Ectodermal cell (in vitro differentiated cells): ENCODE data around the gene NUBPL.
"Not testable (repeated sequence)": the region's sequence is repeated elsewhere in the genome, so short reads cannot be mapped to it uniquely, and the experiment has no call there.

Source experiments
- H3K27ac ChIP-seq: 2 replicates; pipeline ENCODE4 v1.7.0; 2013; ENCODE audit warnings: mild to moderate bottlenecking, low read depth, low read length; ENCODE audit not compliant: insufficient read depth, poor library complexity, severe bottlenecking
- H3K27me3 ChIP-seq: 2 replicates; pipeline ENCODE4 v1.7.0; 2013; ENCODE audit warnings: mild to moderate bottlenecking, low read length; ENCODE audit not compliant: insufficient read depth, control insufficient read depth, poor library complexity, severe bottlenecking
- H3K36me3 ChIP-seq: one replicate; pipeline ENCODE4 v1.7.0; 2013; ENCODE audit warnings: low read length; ENCODE audit not compliant: control insufficient read depth, insufficient read depth
- H3K4me1 ChIP-seq: one replicate; pipeline ENCODE4 v1.7.0; 2013; ENCODE audit warnings: low read length; ENCODE audit not compliant: control insufficient read depth, insufficient read depth
- H3K4me3 ChIP-seq: 2 replicates; pipeline ENCODE4 v1.7.0; 2013; ENCODE audit warnings: low read depth, low read length, control low read depth; ENCODE audit not compliant: insufficient read depth
- H3K9me3 ChIP-seq: 2 replicates; pipeline ENCODE4 v1.7.0; 2013; ENCODE audit warnings: mild to moderate bottlenecking, low read length, moderate library complexity; ENCODE audit not compliant: control insufficient read depth
- WGBS, 2 experiments: methylation state at CpG; one replicate each; pipeline ENCODE4 v1.1.7; 2013; ENCODE audit warnings: missing lambda C conversion rate in 2 of 2; 5-methylcytosine and 5-hydroxymethylcytosine counted together

NUBPL gene

GRCh38 chr14:31596342-31597095, 35.3 kb downstream of the NUBPL start:
- Histone ChIP-seq H3K9me3 (no peaks in the 10 kb centered on the region), H3K27ac (no peak overlapping the region), H3K27me3 (no peaks in the 10 kb centered on the region), H3K4me1 (no peaks in the 10 kb centered on the region), H3K36me3 (peaks cover 4% of the 10 kb centered on the region), H3K4me3 (no peak overlapping the region)
- WGBS, 2 experiments = 91 to 94% methylated on average over 7 of the region's 7 CpGs

GRCh38 chr14:31605702-31606101, 44.5 kb downstream of the NUBPL start:
- no peak overlapping the region for H3K4me3 ChIP-seq
- H3K27ac ChIP-seq = no peak overlapping the region
- H3K36me3 ChIP-seq = no peaks in the 10 kb centered on the region
- no peaks in the 10 kb centered on the region for H3K27me3 ChIP-seq
- no peaks in the 10 kb centered on the region for H3K9me3 ChIP-seq
- WGBS, 2 experiments = 92 to 95% methylated on average over 2 of the region's 2 CpGs
- no peaks in the 10 kb centered on the region for H3K4me1 ChIP-seq

GRCh38 chr14:31611778-31612433, 50.7 kb downstream of the NUBPL start:
- H3K27ac ChIP-seq = no peak overlapping the region
- H3K4me3 ChIP-seq = no peak overlapping the region
- no peaks in the 10 kb centered on the region for H3K27me3 ChIP-seq
- no peaks in the 10 kb centered on the region for H3K36me3 ChIP-seq
- H3K4me1 ChIP-seq = no peaks in the 10 kb centered on the region
- H3K9me3 ChIP-seq = no peaks in the 10 kb centered on the region
- 98% methylated on average over 2 of the region's 3 CpGs for WGBS, 2 experiments

- no peak overlapping the region for H3K4me3 ChIP-seq
- 93 to 97% methylated on average over 5 of the region's 5 CpGs for WGBS, 2 experiments
Measured at GRCh38 chr14:31613188-31613587, 52.0 kb downstream of the NUBPL start.

GRCh38 chr14:31618884-31619283, 57.7 kb downstream of the NUBPL start:
- not testable (repeated sequence) for H3K4me1 ChIP-seq, H3K4me3 ChIP-seq, H3K9me3 ChIP-seq, H3K27ac ChIP-seq, H3K27me3 ChIP-seq
- WGBS, 2 experiments = 92 to 98% methylated on average over 1 to 2 of the region's 2 CpGs
- H3K36me3 ChIP-seq = peaks cover 11% of the 10 kb centered on the region

More at GRCh38 chr14:31613188-31613587, 52.0 kb downstream of the NUBPL start:
- no peak overlapping the region for H3K27ac ChIP-seq
- no peaks in the 10 kb centered on the region for H3K27me3 ChIP-seq
- H3K36me3 ChIP-seq = no peaks in the 10 kb centered on the region
- no peaks in the 10 kb centered on the region for H3K4me1 ChIP-seq
- H3K9me3 ChIP-seq = no peaks in the 10 kb centered on the region

GRCh38 chr14:31619440-31619839, 58.2 kb downstream of the NUBPL start:
- no peak overlapping the region for H3K4me3 ChIP-seq
- 92 to 97% methylated on average over 4 of the region's 4 CpGs for WGBS, 2 experiments
- no peaks in the 10 kb centered on the region for H3K27me3 ChIP-seq
- H3K4me1 ChIP-seq = no peaks in the 10 kb centered on the region
- H3K27ac ChIP-seq = no peak overlapping the region
- H3K36me3 ChIP-seq = peaks cover 11% of the 10 kb centered on the region
- H3K9me3 ChIP-seq = peaks cover 5% of the 10 kb centered on the region

- H3K4me3 ChIP-seq, H3K27ac ChIP-seq, H3K4me1 ChIP-seq, H3K27me3 ChIP-seq, H3K9me3 ChIP-seq: not testable (repeated sequence)
- peaks cover 11% of the 10 kb centered on the region for H3K36me3 ChIP-seq
- 91 to 93% methylated on average over 10 of the region's 10 CpGs for WGBS, 2 experiments
Measured at GRCh38 chr14:31620898-31621297, 59.7 kb downstream of the NUBPL start.

- no peak overlapping the region for H3K27ac ChIP-seq
- WGBS, 2 experiments = 94 to 96% methylated on average over 5 of the region's 5 CpGs
Measured at GRCh38 chr14:31622060-31622459, 60.9 kb downstream of the NUBPL start.

GRCh38 chr14:31652900-31653299, 91.7 kb downstream of the NUBPL start:
- not testable (repeated sequence) for H3K9me3 ChIP-seq, H3K27me3 ChIP-seq, H3K36me3 ChIP-seq, H3K27ac ChIP-seq, H3K4me1 ChIP-seq, H3K4me3 ChIP-seq
- 90 to 96% methylated on average over 5 of the region's 5 CpGs for WGBS, 2 experiments

More at GRCh38 chr14:31622060-31622459, 60.9 kb downstream of the NUBPL start:
- H3K27me3 ChIP-seq = no peaks in the 10 kb centered on the region
- no peak overlapping the region for H3K4me3 ChIP-seq
- peaks cover 5% of the 10 kb centered on the region for H3K9me3 ChIP-seq
- peaks cover 11% of the 10 kb centered on the region for H3K36me3 ChIP-seq
- no peaks in the 10 kb centered on the region for H3K4me1 ChIP-seq

- H3K9me3 ChIP-seq = peaks cover 2% of the 10 kb centered on the region
- H3K4me1 ChIP-seq = no peaks in the 10 kb centered on the region
- H3K4me3 ChIP-seq = no peak overlapping the region
- H3K36me3 ChIP-seq = no peaks in the 10 kb centered on the region
- H3K27ac ChIP-seq = no peak overlapping the region
- H3K27me3 ChIP-seq = no peaks in the 10 kb centered on the region
Measured at GRCh38 chr14:31657917-31658316, 96.7 kb downstream of the NUBPL start.
